Fibroblast of villous mesenchyme (primary cell): ENCODE results near the gene RXRA. TPM values are rescaled to one million over a fixed set of nuclear protein-coding genes. Genes with fewer than 3 reads are reported as not detected.

Experiments
- DNase-seq: peaks from one replicate; pipeline ENCODE4 v3.0.0-alpha.2; 2010; ENCODE audit warnings: low read depth
- H3K4me3 ChIP-seq: 2 replicates; pipeline ENCODE4 v1.5.1; 2011; ENCODE audit warnings: low read depth, mild to moderate bottlenecking, low read length
- CTCF ChIP-seq: IDR thresholded peaks from 2 replicates; pipeline ENCODE4 v1.5.1; 2012; ENCODE audit warnings: low read depth, mild to moderate bottlenecking, low read length; ENCODE audit not compliant: insufficient read depth
- total RNA-seq: library from RNA; depleted of rRNA; stranded (reverse); fragments of >200 nt; gene quantifications from 2 replicates; pipeline ENCODE4 v1.2.3, GENCODE V29; 2012

RXRA gene
- total RNA-seq, 1 donor: 16.0 TPM

GRCh38 chr9:134298000-134298399, 28.3 kb upstream of the RXRA start:
- no peak for DNase-seq
- H3K4me3 ChIP-seq: no peak overlapping the region
- no peak for TF ChIP-seq CTCF

- DNase-seq: no peak
- no peak for TF ChIP-seq CTCF
- H3K4me3 ChIP-seq: no peak overlapping the region
These were observed 27.2 kb upstream of the RXRA start for GRCh38 chr9:134299068-134299467.

GRCh38 chr9:134299883-134300282, 26.4 kb upstream of the RXRA start:
- DNase-seq: no peak
- no peak for TF ChIP-seq CTCF
- H3K4me3 ChIP-seq: no peak overlapping the region

- no peak for TF ChIP-seq CTCF
- no peak overlapping the region for H3K4me3 ChIP-seq
- DNase-seq: no peak
These were observed 24.7 kb upstream of the RXRA start for GRCh38 chr9:134301387-134302129.

- no peak for DNase-seq
- H3K4me3 ChIP-seq: no peak overlapping the region
- no peak for TF ChIP-seq CTCF
These were observed 24.0 kb upstream of the RXRA start for GRCh38 chr9:134302130-134302817.

GRCh38 chr9:134303601-134304000, 22.7 kb upstream of the RXRA start:
- no peak for TF ChIP-seq CTCF
- no peak overlapping the region for H3K4me3 ChIP-seq
- no peak for DNase-seq
